Nephron (organoid): ENCODE data around the gene SLCO3A1.

Source experiments
- H3K27ac Mint-ChIP-seq, 3 experiments: 2 replicates each; pipeline ENCODE4 v1.8.0; 2020; ENCODE audit warnings: mixed read lengths in 3 of 3, mild to moderate bottlenecking in 2 of 3, moderate library complexity in 1 of 3
- H3K27me3 Mint-ChIP-seq: 2 replicates; pipeline ENCODE4 v1.8.0; 2021; ENCODE audit warnings: low read depth, mild to moderate bottlenecking, moderate library complexity, mixed read lengths
- H3K36me3 Mint-ChIP-seq: 2 replicates; pipeline ENCODE4 v1.8.0; 2020; ENCODE audit warnings: low read depth, mixed read lengths
- H3K4me1 Mint-ChIP-seq: 2 replicates; pipeline ENCODE4 v1.8.0; 2020; ENCODE audit warnings: mixed read lengths
- H3K4me3 Mint-ChIP-seq, 3 experiments: 2 replicates each; pipeline ENCODE4 v1.8.0; 2020; ENCODE audit warnings: mild to moderate bottlenecking in 3 of 3, mixed read lengths in 3 of 3, moderate library complexity in 2 of 3
- H3K9me3 Mint-ChIP-seq: 2 replicates; pipeline ENCODE4 v1.8.0; 2020; ENCODE audit warnings: mixed read lengths
- CTCF ChIP-seq, 3 experiments: fragments of 200-600 bp; sonication (generic); IDR thresholded peaks; one replicate each; pipeline ENCODE4 v1.5.0; 2021; ENCODE audit warnings: antibody characterized with exemption in 3 of 3; ENCODE audit not compliant: unreplicated experiment in 3 of 3

SLCO3A1 gene

DNA sequence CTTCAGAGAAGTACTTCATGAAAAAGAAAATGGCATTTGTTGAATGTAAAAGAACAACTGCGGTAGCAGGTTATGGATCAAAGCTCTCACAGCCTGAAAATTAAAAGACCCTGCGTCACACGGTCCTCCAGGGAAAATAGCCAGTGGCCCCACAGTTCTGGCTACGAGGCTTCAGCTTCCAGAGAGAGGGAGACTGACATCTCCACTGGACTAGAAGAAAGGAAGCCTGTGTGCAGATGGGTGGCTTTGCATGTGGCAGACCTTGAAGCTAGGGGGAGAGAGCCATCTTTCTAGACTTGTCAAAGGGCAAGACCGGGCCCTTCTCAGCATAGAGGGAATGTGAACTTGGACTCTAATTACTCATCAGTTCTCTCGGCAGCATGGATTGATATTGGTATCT is 159.4 kb downstream of the SLCO3A1 start:
- Mint-ChIP-seq H3K36me3 (no peaks in the 10 kb centered on the region), H3K9me3 (no peaks in the 10 kb centered on the region), H3K4me3 (no peak overlapping the region), H3K27ac (no peak overlapping the region), H3K4me1 (peaks cover 5% of the 10 kb centered on the region), H3K27me3 (peaks cover 13% of the 10 kb centered on the region)
- no peak for TF ChIP-seq CTCF (IDR thresholded peaks at IDR 0.05; ENCODE audit: unreplicated experiment in 3 of 3)

DNA sequence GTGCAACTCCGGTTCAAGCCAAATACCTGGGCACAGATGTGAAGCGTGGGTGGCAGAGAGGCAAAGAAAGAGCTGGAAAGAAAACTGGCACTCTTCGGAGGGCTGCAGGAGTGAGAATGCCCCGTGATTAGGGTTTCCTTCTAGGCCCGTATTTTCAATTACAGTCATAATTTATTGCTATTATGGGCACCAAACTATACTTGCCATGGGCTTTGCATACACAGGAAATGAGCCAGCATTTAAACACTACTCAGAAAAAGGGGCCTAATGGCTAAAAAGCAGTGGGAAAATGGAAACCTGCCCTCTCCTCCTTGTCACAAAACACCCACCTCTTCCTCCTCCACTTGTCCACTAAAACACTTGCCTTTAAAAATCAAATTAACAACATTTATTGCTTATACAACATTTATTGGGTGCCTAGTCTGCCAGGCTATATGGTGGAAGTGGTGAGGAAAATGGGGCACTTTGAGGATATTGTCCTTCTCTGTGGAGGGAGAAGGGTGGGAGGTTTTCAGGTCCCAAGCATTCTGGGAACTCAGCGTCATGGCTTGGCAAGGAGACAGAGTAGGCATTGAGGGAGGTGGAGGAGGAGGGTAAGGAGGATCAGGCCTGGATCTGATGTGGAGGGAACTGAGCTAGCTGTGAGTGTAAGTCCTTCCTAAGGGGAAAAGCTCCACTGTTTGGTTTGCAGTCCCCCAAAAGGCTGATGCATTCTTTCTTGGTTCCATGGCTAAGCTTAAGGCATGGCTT is 160.9 kb downstream of the SLCO3A1 start:
- no peaks in the 10 kb centered on the region for H3K9me3 Mint-ChIP-seq
- H3K27ac Mint-ChIP-seq, result no peak overlapping the region
- H3K36me3 Mint-ChIP-seq, result no peaks in the 10 kb centered on the region
- no peak for TF ChIP-seq CTCF (IDR thresholded peaks at IDR 0.05; ENCODE audit: unreplicated experiment in 3 of 3)
- H3K27me3 Mint-ChIP-seq, result peaks cover 18% of the 10 kb centered on the region
- peaks cover 5% of the 10 kb centered on the region for H3K4me1 Mint-ChIP-seq
- H3K4me3 Mint-ChIP-seq, result no peak overlapping the region

DNA sequence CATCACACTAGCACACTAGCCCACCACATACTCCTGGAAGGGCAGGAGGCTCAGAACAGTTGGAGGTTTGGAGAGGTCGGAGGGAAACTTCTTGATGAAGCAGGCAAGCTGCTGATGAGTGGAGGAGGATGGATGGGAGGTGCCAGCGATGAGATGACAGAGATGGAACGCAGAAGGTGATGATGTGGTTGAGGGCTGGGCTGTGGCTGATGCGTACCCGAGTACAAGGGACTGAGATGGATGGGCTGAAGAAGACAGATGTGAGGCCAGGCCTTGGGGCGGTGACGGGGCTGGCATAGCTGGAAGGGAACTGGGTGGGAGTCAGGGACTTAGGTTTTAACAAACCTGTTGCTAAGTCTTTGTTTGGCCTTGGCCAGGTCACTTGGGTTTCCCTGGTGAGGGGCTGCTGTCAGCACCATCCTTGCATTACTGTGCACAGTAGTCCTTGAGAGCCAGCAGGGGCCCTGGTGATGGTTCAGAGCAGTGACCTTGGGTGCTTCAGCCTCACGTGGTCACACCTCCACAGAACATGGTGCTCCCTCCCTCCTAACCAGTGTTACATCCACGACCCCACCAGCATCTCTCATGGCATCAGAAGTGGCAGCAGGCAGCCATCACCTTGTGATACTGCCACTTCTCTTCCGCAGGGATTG is 164.5 kb downstream of the SLCO3A1 start:
- TF ChIP-seq CTCF (IDR thresholded peaks at IDR 0.05; ENCODE audit: unreplicated experiment in 3 of 3), result no peak
- Mint-ChIP-seq H3K9me3 (no peaks in the 10 kb centered on the region), H3K4me1 (no peaks in the 10 kb centered on the region), H3K4me3 (no peak overlapping the region), H3K27me3 (peaks cover 20% of the 10 kb centered on the region), H3K36me3 (no peaks in the 10 kb centered on the region), H3K27ac (peak overlapping the region in 1 of 3 experiments; percentile 1)

DNA sequence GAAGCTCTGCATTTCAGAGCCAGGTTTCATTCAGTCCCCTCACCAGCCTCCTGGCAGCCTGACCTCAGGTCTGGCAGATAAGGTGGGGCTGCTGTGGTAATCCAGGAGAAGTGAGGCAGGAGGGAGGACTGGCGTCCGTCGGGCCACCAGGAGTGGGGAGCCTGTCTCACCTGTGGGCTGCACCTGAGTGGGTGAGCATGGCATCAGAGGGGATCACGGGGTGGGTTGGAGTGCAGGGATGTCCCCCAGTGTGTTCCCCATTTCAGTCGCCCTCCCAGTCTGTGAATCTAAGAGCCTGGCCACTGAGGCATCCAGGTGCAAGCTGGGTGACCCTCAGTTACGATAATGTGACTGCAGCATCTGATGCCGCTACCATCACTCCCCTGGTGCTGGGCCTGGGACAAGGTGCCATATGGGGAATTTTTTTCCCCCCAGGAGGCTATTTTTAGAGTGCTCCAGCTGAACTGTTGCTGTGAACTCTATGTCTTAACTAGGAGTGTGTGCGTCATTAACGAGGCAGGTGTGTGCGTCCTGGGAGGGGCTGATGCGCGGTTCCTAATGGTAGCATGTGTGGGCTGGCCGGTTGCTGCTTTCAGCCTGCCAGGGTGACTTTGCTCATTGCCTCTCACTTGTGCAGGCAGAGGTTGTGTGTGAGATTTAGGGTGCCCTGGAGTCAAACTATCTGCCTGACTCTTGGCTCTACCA is 165.2 kb downstream of the SLCO3A1 start:
- no peaks in the 10 kb centered on the region for H3K4me1 Mint-ChIP-seq
- peaks cover 20% of the 10 kb centered on the region for H3K27me3 Mint-ChIP-seq
- no peaks in the 10 kb centered on the region for H3K9me3 Mint-ChIP-seq
- H3K36me3 Mint-ChIP-seq, result no peaks in the 10 kb centered on the region
- TF ChIP-seq CTCF (IDR thresholded peaks at IDR 0.05; ENCODE audit: unreplicated experiment in 3 of 3), result no peak
- H3K4me3 Mint-ChIP-seq, result no peak overlapping the region
- H3K27ac Mint-ChIP-seq, result no peak overlapping the region

DNA sequence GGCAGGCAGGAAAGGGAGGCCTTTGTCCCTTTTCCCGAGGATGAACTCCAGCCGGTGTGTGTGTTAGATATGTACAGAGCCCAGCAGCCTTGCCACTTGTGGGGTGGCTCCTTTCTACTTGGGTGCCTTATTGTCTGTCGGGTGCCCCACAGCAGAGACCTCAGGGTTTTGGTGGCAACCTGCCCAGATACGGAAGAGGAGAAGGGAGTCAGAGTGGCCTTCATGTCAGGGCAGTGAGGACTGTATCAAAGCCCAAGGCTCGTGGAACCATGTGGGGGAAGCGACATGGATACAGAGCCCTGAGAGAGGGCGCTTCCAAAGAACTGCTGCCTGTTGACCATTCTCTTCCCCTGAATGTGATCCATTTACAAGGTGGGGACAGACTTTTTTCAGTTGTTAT is 166.2 kb downstream of the SLCO3A1 start:
- H3K9me3 Mint-ChIP-seq, result no peaks in the 10 kb centered on the region
- H3K27ac Mint-ChIP-seq, result no peak overlapping the region
- no peaks in the 10 kb centered on the region for H3K36me3 Mint-ChIP-seq
- TF ChIP-seq CTCF (IDR thresholded peaks at IDR 0.05; ENCODE audit: unreplicated experiment in 3 of 3), result no peak
- H3K27me3 Mint-ChIP-seq, result peaks cover 17% of the 10 kb centered on the region
- H3K4me3 Mint-ChIP-seq, result no peak overlapping the region
- no peaks in the 10 kb centered on the region for H3K4me1 Mint-ChIP-seq
